ENCODE data around the gene MOSPD2. TPM values are rescaled to one million over a fixed set of nuclear protein-coding genes. Genes with fewer than 3 reads are reported as not detected.

Gene MOSPD2
- total RNA-seq, 2 experiments from 2014 or later, result 6.4 to 6.8 TPM

GRCh38 chrX:14864631-14865030 is 8.6 kb upstream of the MOSPD2 start:
- H3K27ac Mint-ChIP-seq, result no peak overlapping the region
- no peaks in the 10 kb centered on the region for H3K27me3 Mint-ChIP-seq
- no peaks in the 10 kb centered on the region for H3K9me3 Mint-ChIP-seq
- H3K36me3 Mint-ChIP-seq (ENCODE audit: low read depth), result no peaks in the 10 kb centered on the region
- no peak for TF ChIP-seq CTCF (IDR thresholded peaks at IDR 0.05)
- Histone ChIP-seq H3K27me3 (ENCODE audit: control insufficient read depth in 1 of 2, insufficient read depth in 2 of 2, low read length in 2 of 2) (no peaks in the 10 kb centered on the region), H3K4me1 (ENCODE audit: insufficient read depth, low read length) (no peaks in the 10 kb centered on the region), H3K9me3 (ENCODE audit: control insufficient read depth in 1 of 2, insufficient read depth in 1 of 2, low read length in 2 of 2) (no peaks in the 10 kb centered on the region), H3K27ac (ENCODE audit: low read depth in 1 of 2, low read length in 2 of 2) (no peak overlapping the region), H3K4me3 (ENCODE audit: low read length) (no peak overlapping the region), H3K36me3 (ENCODE audit: insufficient read depth, low read length) (no peaks in the 10 kb centered on the region)
- intact Hi-C loops (cut with DNase I, micrococcal nuclease), result no loop called here
- H3K4me3 Mint-ChIP-seq, result no peak overlapping the region
- POLR2A ChIA-PET, result no interaction called here
- CTCF ChIA-PET, result no interaction called here
- DNase-seq (no peak), ATAC-seq (ENCODE audit: poor library complexity) (no peak)
- H3K4me1 Mint-ChIP-seq (ENCODE audit: low read depth), result no peaks in the 10 kb centered on the region

GRCh38 chrX:14865201-14865600 is 8.0 kb upstream of the MOSPD2 start:
- POLR2A ChIA-PET, result no interaction called here
- DNase-seq (no peak), ATAC-seq (ENCODE audit: poor library complexity) (no peak)
- no peak for TF ChIP-seq CTCF (IDR thresholded peaks at IDR 0.05)
- Histone ChIP-seq H3K9me3 (ENCODE audit: control insufficient read depth in 1 of 2, insufficient read depth in 1 of 2, low read length in 2 of 2) (no peaks in the 10 kb centered on the region), H3K4me3 (ENCODE audit: low read length) (no peak overlapping the region), H3K36me3 (ENCODE audit: insufficient read depth, low read length) (no peaks in the 10 kb centered on the region), H3K27ac (ENCODE audit: low read depth in 1 of 2, low read length in 2 of 2) (no peak overlapping the region), H3K4me1 (ENCODE audit: insufficient read depth, low read length) (no peaks in the 10 kb centered on the region), H3K27me3 (ENCODE audit: control insufficient read depth in 1 of 2, insufficient read depth in 2 of 2, low read length in 2 of 2) (no peaks in the 10 kb centered on the region)
- Mint-ChIP-seq H3K27ac (no peak overlapping the region), H3K9me3 (no peaks in the 10 kb centered on the region), H3K36me3 (ENCODE audit: low read depth) (no peaks in the 10 kb centered on the region), H3K4me1 (ENCODE audit: low read depth) (no peaks in the 10 kb centered on the region), H3K4me3 (no peak overlapping the region), H3K27me3 (no peaks in the 10 kb centered on the region)
- CTCF ChIA-PET, result no interaction called here
- intact Hi-C loops (cut with DNase I, micrococcal nuclease), result no loop called here

GRCh38 chrX:14871767-14872166 is 1.5 kb upstream of the MOSPD2 start:
- Mint-ChIP-seq H3K4me3 (peak overlapping the region; percentile 48), H3K27ac (peak overlapping the region; percentile 14), H3K36me3 (ENCODE audit: low read depth) (peaks cover 2% of the 10 kb centered on the region), H3K9me3 (no peaks in the 10 kb centered on the region), H3K4me1 (ENCODE audit: low read depth) (peaks cover 8% of the 10 kb centered on the region), H3K27me3 (no peaks in the 10 kb centered on the region)
- Histone ChIP-seq H3K4me1 (ENCODE audit: insufficient read depth, low read length) (peaks cover 7% of the 10 kb centered on the region), H3K27me3 (ENCODE audit: control insufficient read depth in 1 of 2, insufficient read depth in 2 of 2, low read length in 2 of 2) (no peaks in the 10 kb centered on the region), H3K4me3 (ENCODE audit: low read length) (no peak overlapping the region), H3K36me3 (ENCODE audit: insufficient read depth, low read length) (no peaks in the 10 kb centered on the region), H3K27ac (ENCODE audit: low read depth in 1 of 2, low read length in 2 of 2) (no peak overlapping the region), H3K9me3 (ENCODE audit: control insufficient read depth in 1 of 2, insufficient read depth in 1 of 2, low read length in 2 of 2) (no peaks in the 10 kb centered on the region)
- POLR2A ChIA-PET, result no interaction called here
- no peak for ATAC-seq (ENCODE audit: poor library complexity)
- no peak for DNase-seq
- CTCF ChIA-PET, result no interaction called here
- intact Hi-C loops (cut with DNase I, micrococcal nuclease), result loop anchor here (5.0 to 10.0 kb wide), 5 partner anchors 466 to 1993 kb away; partner anchors contain the start of genes CA5B (in 1 of the 2), GEMIN8 (in 1 of the 2) and PIGA (in 1 of the 2)
- no peak for TF ChIP-seq CTCF (IDR thresholded peaks at IDR 0.05)

Data from CD4-positive, alpha-beta T cell (primary cell).